ENCODE measurements around the gene LSM14A.
"Not testable (repeated sequence)": the region's sequence is repeated elsewhere in the genome, so short reads cannot be mapped to it uniquely, and the experiment has no call there.

Gene LSM14A

DNA sequence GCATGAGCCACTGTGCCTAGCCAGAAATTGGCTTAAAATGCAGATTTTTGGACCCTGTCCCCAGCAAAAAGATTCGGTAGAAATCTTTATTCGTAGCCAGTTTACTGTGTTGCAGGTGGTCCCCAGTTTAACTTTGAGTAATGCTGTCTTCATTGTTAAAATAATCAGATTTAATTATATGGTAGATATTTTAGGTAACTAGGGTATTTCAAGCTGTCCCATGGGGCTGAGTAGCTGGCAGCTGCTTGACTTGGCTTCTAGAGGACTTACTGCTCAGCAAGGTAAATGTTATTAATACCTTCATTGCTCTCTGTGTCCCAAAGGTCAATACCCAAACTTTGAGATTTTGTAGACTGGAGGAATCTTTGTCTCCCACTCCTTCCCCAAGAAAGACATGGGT lies 21.1 kb downstream of the LSM14A start:
- no peak for DNase-seq

DNA sequence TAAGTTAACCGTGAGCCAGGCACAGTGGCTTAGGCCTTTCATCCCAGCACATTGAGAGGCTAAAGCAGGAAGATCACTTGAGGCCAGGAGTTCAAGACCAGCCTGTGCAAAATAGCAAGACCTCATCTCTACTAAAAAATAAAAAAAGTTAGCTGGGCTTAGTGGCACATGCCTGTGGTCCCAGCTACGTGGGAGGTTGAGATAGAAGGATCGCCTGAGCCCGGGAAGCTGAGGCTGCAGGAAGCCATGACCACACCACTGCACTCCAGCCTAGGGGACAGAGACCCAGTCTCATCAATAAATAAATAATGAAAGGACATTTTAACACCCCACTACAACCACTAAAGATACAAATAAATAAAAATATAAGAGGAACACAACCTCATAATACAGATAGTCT lies 21.6 kb downstream of the LSM14A start:
- DNase-seq, result no peak

DNA sequence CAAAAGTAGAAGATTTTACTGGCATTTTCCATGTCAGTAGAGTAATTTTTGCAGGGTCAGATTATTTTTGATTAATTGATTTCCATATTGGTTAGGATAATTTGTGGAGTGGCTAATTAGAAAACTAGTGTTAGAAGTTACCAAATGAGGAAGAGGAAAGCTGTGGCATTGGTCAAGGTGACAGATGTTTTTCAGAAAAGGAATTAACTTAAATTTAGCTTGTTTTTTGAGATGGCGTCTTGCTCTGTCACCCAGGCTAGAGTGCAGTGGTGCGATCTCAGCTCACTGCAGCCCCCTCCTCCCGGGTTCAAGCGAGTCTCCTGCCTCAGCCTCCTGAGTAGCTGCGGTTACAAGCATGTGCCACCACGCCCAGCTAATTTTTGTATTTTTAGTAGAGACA lies 28.8 kb downstream of the LSM14A start:
- no peak for DNase-seq

- DNase-seq, result not testable (repeated sequence)
Observed at GRCh38 chr19:34205324-34205723, 33.0 kb downstream of the LSM14A start.

GRCh38 chr19:34208291-34208884 lies 36.1 kb downstream of the LSM14A start:
- DNase-seq, result no peak

DNA sequence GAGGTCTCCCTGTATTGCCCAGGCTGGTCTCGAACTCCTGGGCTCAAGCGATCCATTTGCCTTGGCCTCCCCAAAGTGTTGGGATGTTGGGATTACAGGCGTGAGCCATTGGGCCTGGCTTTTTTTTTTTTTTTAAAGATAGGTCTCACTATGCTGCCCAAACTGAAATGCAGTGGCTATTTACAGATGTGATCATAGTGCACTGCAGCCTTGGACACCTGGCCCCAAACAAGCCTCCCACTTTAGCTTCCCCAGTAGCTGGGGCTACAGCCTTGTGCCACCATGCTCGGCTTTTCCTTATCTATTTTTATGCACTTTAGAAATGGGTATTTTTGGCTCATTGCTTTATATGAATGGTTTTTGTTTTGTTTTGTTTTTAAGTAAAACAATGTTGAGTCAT lies 37.4 kb downstream of the LSM14A start:
- no peak for DNase-seq

DNA sequence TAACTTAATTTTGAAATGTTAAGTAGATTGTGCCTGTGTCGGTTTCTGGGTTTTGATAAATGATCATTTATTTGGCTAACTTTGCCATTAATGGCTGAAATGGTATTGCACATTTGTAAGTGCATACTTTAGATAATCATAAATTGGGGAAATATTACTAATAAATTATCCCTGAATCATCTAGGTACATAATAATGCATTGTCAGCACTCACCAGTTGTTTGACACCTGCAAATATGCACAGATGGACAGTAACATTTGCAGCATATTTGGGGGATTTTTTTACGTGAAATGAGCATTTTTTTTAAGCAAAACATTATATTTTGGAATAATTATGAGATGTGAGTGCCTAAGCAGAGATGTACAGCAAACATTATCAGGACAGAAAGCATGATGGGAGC lies 41.0 kb downstream of the LSM14A start:
- no peak for DNase-seq

GRCh38 chr19:34214040-34214439 lies 41.7 kb downstream of the LSM14A start:
- no peak for DNase-seq

- DNase-seq, result no peak
Observed at GRCh38 chr19:34215006-34215665, 42.8 kb downstream of the LSM14A start.

GRCh38 chr19:34215666-34216038 lies 43.3 kb downstream of the LSM14A start:
- DNase-seq, result no peak

DNA sequence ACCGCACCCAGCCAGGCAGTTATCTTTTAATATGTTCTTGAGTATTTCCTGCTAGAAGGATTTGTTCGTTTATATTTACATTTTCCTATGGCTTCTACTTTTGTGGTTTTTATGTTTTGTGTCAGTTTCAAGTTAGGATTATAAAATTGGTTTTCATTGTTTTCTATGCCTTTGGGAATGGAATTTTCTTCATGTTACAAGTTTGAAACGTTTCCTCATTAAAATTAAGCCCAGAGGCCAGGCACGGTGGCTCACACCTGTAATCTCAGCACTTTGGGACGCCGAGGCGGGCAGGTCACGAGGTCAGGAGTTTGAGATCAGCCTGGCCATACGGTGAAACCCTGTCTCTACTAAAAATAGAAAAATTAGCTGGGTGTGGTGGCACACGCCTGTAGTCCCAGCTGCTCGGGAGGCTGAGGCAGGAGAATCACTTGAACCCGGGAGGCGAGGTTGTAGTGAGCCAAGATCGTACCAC lies 44.5 kb downstream of the LSM14A start:
- DNase-seq, result not testable (repeated sequence)

GRCh38 chr19:34217952-34218817 lies 45.9 kb downstream of the LSM14A start:
- peak; percentile 67 for DNase-seq

DNA sequence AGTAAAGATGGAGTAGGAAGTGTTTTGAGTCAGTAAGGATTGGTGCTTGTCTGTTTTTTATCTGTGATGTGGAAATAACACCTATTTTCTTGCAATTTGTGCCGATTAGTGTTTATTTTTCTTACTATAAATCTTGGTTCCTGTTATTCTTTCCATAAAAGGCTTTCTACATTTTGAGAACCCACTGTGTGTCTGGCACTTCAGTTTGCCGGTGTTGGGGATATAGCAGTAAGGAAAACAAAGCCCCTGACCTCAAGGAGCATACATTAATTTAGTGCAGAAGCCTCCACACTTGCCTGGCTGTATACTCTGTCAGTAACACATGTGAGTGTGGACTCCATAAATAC lies 46.5 kb downstream of the LSM14A start:
- DNase-seq, result no peak

DNA sequence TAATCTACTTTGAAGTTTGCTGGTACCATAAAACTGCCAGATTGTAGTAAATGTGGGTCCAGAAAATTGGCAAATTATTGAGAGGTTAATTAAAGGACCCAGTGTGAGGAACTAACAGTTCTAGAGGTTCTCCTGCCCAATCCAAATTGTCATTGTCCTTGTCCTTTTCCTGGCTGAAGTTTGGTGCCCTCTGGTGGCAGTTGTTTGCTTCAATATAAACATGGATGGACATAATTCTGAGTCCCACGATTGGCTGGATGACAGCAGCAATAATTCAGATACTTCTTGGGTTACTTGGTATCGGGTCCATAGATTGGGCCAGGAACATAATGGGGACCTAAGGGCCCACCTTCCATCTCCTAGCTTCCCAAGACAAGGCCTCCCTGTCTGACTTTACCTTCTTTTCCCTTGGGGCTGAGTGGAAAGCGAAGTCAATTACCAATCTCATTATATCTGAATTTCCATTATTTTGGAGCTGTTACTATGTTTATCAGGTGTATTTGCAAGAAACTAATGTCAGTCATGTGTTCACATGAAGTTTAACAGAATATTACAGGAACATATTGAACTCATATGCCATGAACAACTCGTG lies 48.3 kb downstream of the LSM14A start:
- peak; percentile 77 for DNase-seq

DNA sequence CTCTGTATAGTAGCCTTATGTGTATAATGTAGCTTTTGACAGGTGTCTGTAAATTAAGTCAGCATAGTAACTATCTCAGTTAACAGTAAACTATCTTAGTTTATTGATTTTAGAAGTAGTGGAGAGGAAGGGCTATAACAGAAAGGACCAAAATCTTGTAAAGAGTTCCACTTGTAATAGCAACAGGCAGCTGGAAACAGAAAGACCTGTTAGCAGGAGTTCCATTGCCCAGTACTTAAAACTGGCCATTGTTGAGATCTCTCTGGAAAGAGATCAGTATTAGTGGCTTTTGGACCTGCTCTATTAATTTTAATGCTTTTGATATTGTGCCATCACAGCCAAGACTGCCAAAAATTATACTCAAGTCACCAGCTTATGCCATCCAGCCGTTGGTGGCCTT lies 50.1 kb downstream of the LSM14A start:
- no peak for DNase-seq

GRCh38 chr19:34224996-34225658 lies 52.8 kb downstream of the LSM14A start:
- DNase-seq, result no peak

GRCh38 chr19:34225659-34226015 lies 53.3 kb downstream of the LSM14A start:
- DNase-seq, result no peak

GRCh38 chr19:34226036-34226435 lies 53.7 kb downstream of the LSM14A start:
- peak; percentile 42 for DNase-seq

- no peak for DNase-seq
Observed at GRCh38 chr19:34228347-34228746, 56.0 kb downstream of the LSM14A start.

- no peak for DNase-seq
Observed at GRCh38 chr19:34228762-34229161, 56.5 kb downstream of the LSM14A start.

GRCh38 chr19:34229721-34230120 lies 57.4 kb downstream of the LSM14A start:
- no peak for DNase-seq

DNA sequence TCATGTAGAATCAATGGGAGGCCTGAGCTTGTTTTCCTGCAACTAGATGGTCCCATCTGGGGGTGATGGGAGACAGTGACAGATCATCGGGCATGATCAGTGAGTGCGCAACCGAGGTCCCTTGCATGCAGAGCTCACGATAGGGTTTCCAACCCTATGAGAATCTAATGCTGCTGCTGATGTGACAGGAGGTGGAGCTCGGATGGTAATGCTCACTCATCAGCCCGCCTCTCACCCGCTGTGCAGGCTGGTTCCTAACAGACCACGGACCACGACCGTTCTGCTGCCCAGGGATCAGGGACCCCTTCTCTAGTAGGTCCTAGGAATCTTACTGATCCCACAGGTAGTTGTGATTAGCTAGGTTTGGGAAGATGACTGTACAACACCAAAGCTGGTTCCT lies 58.5 kb downstream of the LSM14A start:
- DNase-seq, result no peak

DNA sequence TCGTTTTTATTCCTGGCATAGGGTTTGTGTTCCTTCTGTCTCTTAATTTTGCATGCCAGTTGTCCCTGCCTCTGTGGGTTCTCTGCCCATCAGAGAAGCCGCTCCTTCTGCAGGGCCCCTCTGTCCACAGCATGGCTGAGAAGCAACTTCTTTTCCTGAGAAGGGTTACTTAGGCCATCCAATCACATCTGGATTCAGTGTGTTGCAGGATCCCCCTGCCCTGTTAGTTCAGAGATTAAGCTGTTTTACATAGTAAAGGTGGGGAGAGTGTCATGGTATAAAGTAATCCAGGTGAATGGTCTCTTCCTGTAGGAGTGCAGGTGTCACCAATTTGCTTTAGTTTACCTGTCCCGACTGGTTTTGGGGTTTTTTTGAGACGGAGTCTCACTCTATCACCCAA lies 59.1 kb downstream of the LSM14A start:
- no peak for DNase-seq
